DOHH2 (cell line): Measurements from ENCODE around the gene SMAD3.

Source experiments
- CTCF ChIP-seq: fragments of 200-600 bp; sonication (generic); IDR thresholded peaks from one replicate; pipeline ENCODE4 v1.5.1; 2014; ENCODE audit warnings: antibody characterized with exemption, mild to moderate bottlenecking, low read depth, low read length; ENCODE audit not compliant: poor library complexity, severe bottlenecking
- EZH2phosphoT487 ChIP-seq: fragments of 200-600 bp; sonication (generic); IDR thresholded peaks from 2 replicates; pipeline ENCODE4 v1.6.1; 2017; ENCODE audit warnings: borderline replicate concordance, mild to moderate bottlenecking, antibody characterized with exemption, low read length, moderate library complexity, mixed read lengths

- TF ChIP-seq CTCF = no peak
- TF ChIP-seq EZH2phosphoT487 = no peak
Measured at GRCh38 chr15:67070150-67070549, 4.7 kb downstream of the SMAD3 start.
